Measurements from ENCODE around the gene IKZF1.

- TF ChIP-seq CTCF (IDR thresholded peaks at IDR 0.05; ENCODE audit: low read depth, low read length) (no peak), MYC (IDR thresholded peaks at IDR 0.05; ENCODE audit: low read depth, low read length) (no peak), POLR2A (IDR thresholded peaks at IDR 0.05; ENCODE audit: extremely low read depth, insufficient read length) (no peak), MAX (IDR thresholded peaks at IDR 0.05; ENCODE audit: low read depth, low read length) (no peak)
These were observed 13.5 kb downstream of the IKZF1 start for GRCh38 chr7:50317697-50318669.
